Left ventricle myocardium superior (tissue), 1 donor: ENCODE data around the gene KCNJ1. TPM values are rescaled to one million over a fixed set of nuclear protein-coding genes. Genes with fewer than 3 reads are reported as not detected.
A peak's percentile ranks its signal among the peaks of the same experiment; 100 is the strongest.

ENCODE experiments used
- ATAC-seq: fragments of 200-7000 bp; cut with Tn5 transposase; one replicate; pipeline ENCODE4 v1.9.1; 2020; ENCODE audit warnings: mild to moderate bottlenecking, moderate library complexity
- DNase-seq: peaks from one replicate; pipeline ENCODE4 v3.0.0-alpha.2; 2020
- intact Hi-C: fragments of 100-400 bp; cut with micrococcal nuclease; formaldehyde crosslinking; loops from one replicate; pipeline ENCODE4 v1.11.0; 2022
- total RNA-seq: library from RNA; stranded (reverse); fragmentation: NEBNext Ultra II Directional; extraction: Animal tissue kit (Norgen Biotek cat#: 25700); gene quantifications from one replicate; pipeline ENCODE4 v1.2.1, GENCODE V29; 2021
- donor health status: DM: no; HTN: yes; CAD: no; lungs with severe emphysema.

KCNJ1 gene
- total RNA-seq, 1 donor from 2014 or later = 0.07 TPM

- intact Hi-C loops = no loop called here
- ATAC-seq = peak; percentile 13
Measured at GRCh38 chr11:128903248-128904061, 36.4 kb upstream of the KCNJ1 start.

GRCh38 chr11:128902515-128903066 is 35.5 kb upstream of the KCNJ1 start:
- ATAC-seq = no peak
- no peak for DNase-seq
- intact Hi-C loops = no loop called here

More at GRCh38 chr11:128903248-128904061, 36.4 kb upstream of the KCNJ1 start:
- DNase-seq = peak; percentile 60

- DNase-seq = no peak
- intact Hi-C loops = no loop called here
- no peak for ATAC-seq
Measured at GRCh38 chr11:128901653-128902514, 34.8 kb upstream of the KCNJ1 start.

GRCh38 chr11:128900468-128900867 is 33.4 kb upstream of the KCNJ1 start:
- intact Hi-C loops = no loop called here
- DNase-seq (peak; percentile 48), ATAC-seq (no peak)

- intact Hi-C loops = no loop called here
- DNase-seq (peak; percentile 66), ATAC-seq (no peak)
Measured at GRCh38 chr11:128898580-128899344, 31.7 kb upstream of the KCNJ1 start.

- intact Hi-C loops = no loop called here
- no peak for ATAC-seq
- DNase-seq = no peak
Measured at GRCh38 chr11:128897826-128898225, 30.7 kb upstream of the KCNJ1 start.

GRCh38 chr11:128896356-128896755 is 29.3 kb upstream of the KCNJ1 start:
- ATAC-seq (no peak), DNase-seq (no peak)
- intact Hi-C loops = no loop called here

- ATAC-seq (peak; percentile 26), DNase-seq (peak; percentile 49)
- intact Hi-C loops = no loop called here
Measured at GRCh38 chr11:128895526-128895925, 28.4 kb upstream of the KCNJ1 start.

- ATAC-seq (peak; percentile 83), DNase-seq (peak; percentile 85)
- intact Hi-C loops = no loop called here
Measured at GRCh38 chr11:128894685-128895084, 27.6 kb upstream of the KCNJ1 start.

GRCh38 chr11:128894286-128894681 is 27.2 kb upstream of the KCNJ1 start:
- DNase-seq (no peak), ATAC-seq (no peak)
- intact Hi-C loops = no loop called here

- ATAC-seq (peak; percentile 56), DNase-seq (peak; percentile 48)
- intact Hi-C loops = no loop called here
Measured at GRCh38 chr11:128893578-128894285, 26.6 kb upstream of the KCNJ1 start.

- no peak for DNase-seq
- intact Hi-C loops = no loop called here
- no peak for ATAC-seq
Measured at GRCh38 chr11:128892866-128893565, 25.9 kb upstream of the KCNJ1 start.

- no peak for DNase-seq
- peak; percentile 5 for ATAC-seq
- intact Hi-C loops = no loop called here
Measured at GRCh38 chr11:128891913-128892398, 24.9 kb upstream of the KCNJ1 start.

GRCh38 chr11:128890543-128891368 is 23.7 kb upstream of the KCNJ1 start, which contains the start of gene KCNJ5:
KCNJ5 (plus strand) TSS chr11:128891356; CDS start chr11:128911274, 19,918 bp downstream.
- peak; percentile 73 for DNase-seq
- peak; percentile 57 for ATAC-seq
- intact Hi-C loops = no loop called here

- ATAC-seq = no peak
- DNase-seq = no peak
- intact Hi-C loops = no loop called here
Measured at GRCh38 chr11:128890216-128890542, 23.1 kb upstream of the KCNJ1 start.

- ATAC-seq (no peak), DNase-seq (no peak)
- intact Hi-C loops = no loop called here
Measured at GRCh38 chr11:128889657-128890213, 22.6 kb upstream of the KCNJ1 start.
